ENCODE measurements around the gene CHSY3.

The CHSY3 gene

GRCh38 chr5:129909225-129909624 lies 5.0 kb downstream of the CHSY3 start:
- H3K9ac ChIP-seq (ENCODE audit: low read length) = no peak overlapping the region
- H3K27me3 ChIP-seq (ENCODE audit: control insufficient read depth, insufficient read depth, low read length) = peaks cover 32% of the 10 kb centered on the region
- H3K9me3 ChIP-seq (ENCODE audit: control insufficient read depth, low read length) = no peaks in the 10 kb centered on the region
- H3K36me3 ChIP-seq (ENCODE audit: control insufficient read depth, insufficient read depth, low read length) = no peaks in the 10 kb centered on the region
- H3K4me3 ChIP-seq (ENCODE audit: low read length) = no peak overlapping the region
- no peaks in the 10 kb centered on the region for H3K4me1 ChIP-seq (ENCODE audit: control insufficient read depth, insufficient read depth, low read length)

- Histone ChIP-seq H3K27me3 (ENCODE audit: control insufficient read depth, insufficient read depth, low read length) (peaks cover 3% of the 10 kb centered on the region), H3K9me3 (ENCODE audit: control insufficient read depth, low read length) (no peaks in the 10 kb centered on the region), H3K36me3 (ENCODE audit: control insufficient read depth, insufficient read depth, low read length) (no peaks in the 10 kb centered on the region), H3K4me3 (ENCODE audit: low read length) (no peak overlapping the region), H3K4me1 (ENCODE audit: control insufficient read depth, insufficient read depth, low read length) (no peaks in the 10 kb centered on the region), H3K9ac (ENCODE audit: low read length) (no peak overlapping the region)
Measured at GRCh38 chr5:129912601-129913255, 8.5 kb downstream of the CHSY3 start.

GRCh38 chr5:129915415-129915814 lies 11.2 kb downstream of the CHSY3 start:
- Histone ChIP-seq H3K9ac (ENCODE audit: low read length) (no peak overlapping the region), H3K4me3 (ENCODE audit: low read length) (no peak overlapping the region), H3K27me3 (ENCODE audit: control insufficient read depth, insufficient read depth, low read length) (no peaks in the 10 kb centered on the region), H3K4me1 (ENCODE audit: control insufficient read depth, insufficient read depth, low read length) (no peaks in the 10 kb centered on the region), H3K36me3 (ENCODE audit: control insufficient read depth, insufficient read depth, low read length) (no peaks in the 10 kb centered on the region), H3K9me3 (ENCODE audit: control insufficient read depth, low read length) (no peaks in the 10 kb centered on the region)

GRCh38 chr5:129917224-129917623 lies 13.0 kb downstream of the CHSY3 start:
- Histone ChIP-seq H3K4me3 (ENCODE audit: low read length) (no peak overlapping the region), H3K4me1 (ENCODE audit: control insufficient read depth, insufficient read depth, low read length) (no peaks in the 10 kb centered on the region)

GRCh38 chr5:129921204-129921603 lies 16.9 kb downstream of the CHSY3 start:
- Histone ChIP-seq H3K4me3 (ENCODE audit: low read length) (no peak overlapping the region), H3K27me3 (ENCODE audit: control insufficient read depth, insufficient read depth, low read length) (no peaks in the 10 kb centered on the region), H3K4me1 (ENCODE audit: control insufficient read depth, insufficient read depth, low read length) (no peaks in the 10 kb centered on the region), H3K9me3 (ENCODE audit: control insufficient read depth, low read length) (no peaks in the 10 kb centered on the region), H3K9ac (ENCODE audit: low read length) (no peak overlapping the region), H3K36me3 (ENCODE audit: control insufficient read depth, insufficient read depth, low read length) (no peaks in the 10 kb centered on the region)

More at GRCh38 chr5:129917224-129917623, 13.0 kb downstream of the CHSY3 start:
- Histone ChIP-seq H3K9ac (ENCODE audit: low read length) (no peak overlapping the region), H3K27me3 (ENCODE audit: control insufficient read depth, insufficient read depth, low read length) (no peaks in the 10 kb centered on the region), H3K36me3 (ENCODE audit: control insufficient read depth, insufficient read depth, low read length) (no peaks in the 10 kb centered on the region), H3K9me3 (ENCODE audit: control insufficient read depth, low read length) (no peaks in the 10 kb centered on the region)

- Histone ChIP-seq H3K27me3 (ENCODE audit: control insufficient read depth, insufficient read depth, low read length) (no peaks in the 10 kb centered on the region), H3K36me3 (ENCODE audit: control insufficient read depth, insufficient read depth, low read length) (no peaks in the 10 kb centered on the region), H3K4me1 (ENCODE audit: control insufficient read depth, insufficient read depth, low read length) (no peaks in the 10 kb centered on the region), H3K4me3 (ENCODE audit: low read length) (no peak overlapping the region), H3K9ac (ENCODE audit: low read length) (no peak overlapping the region), H3K9me3 (ENCODE audit: control insufficient read depth, low read length) (no peaks in the 10 kb centered on the region)
Measured at GRCh38 chr5:129930221-129930620, 26.0 kb downstream of the CHSY3 start.

- Histone ChIP-seq H3K9me3 (ENCODE audit: control insufficient read depth, low read length) (no peaks in the 10 kb centered on the region), H3K27me3 (ENCODE audit: control insufficient read depth, insufficient read depth, low read length) (no peaks in the 10 kb centered on the region), H3K36me3 (ENCODE audit: control insufficient read depth, insufficient read depth, low read length) (no peaks in the 10 kb centered on the region), H3K9ac (ENCODE audit: low read length) (no peak overlapping the region), H3K4me3 (ENCODE audit: low read length) (no peak overlapping the region), H3K4me1 (ENCODE audit: control insufficient read depth, insufficient read depth, low read length) (no peaks in the 10 kb centered on the region)
Measured at GRCh38 chr5:129935626-129936025, 31.4 kb downstream of the CHSY3 start.

- Histone ChIP-seq H3K4me3 (ENCODE audit: low read length) (no peak overlapping the region), H3K36me3 (ENCODE audit: control insufficient read depth, insufficient read depth, low read length) (no peaks in the 10 kb centered on the region), H3K27me3 (ENCODE audit: control insufficient read depth, insufficient read depth, low read length) (no peaks in the 10 kb centered on the region), H3K9me3 (ENCODE audit: control insufficient read depth, low read length) (no peaks in the 10 kb centered on the region), H3K9ac (ENCODE audit: low read length) (no peak overlapping the region), H3K4me1 (ENCODE audit: control insufficient read depth, insufficient read depth, low read length) (no peaks in the 10 kb centered on the region)
Measured at GRCh38 chr5:129938077-129938476, 33.8 kb downstream of the CHSY3 start.

GRCh38 chr5:129943936-129944335 lies 39.7 kb downstream of the CHSY3 start:
- Histone ChIP-seq H3K9me3 (ENCODE audit: control insufficient read depth, low read length) (no peaks in the 10 kb centered on the region), H3K4me3 (ENCODE audit: low read length) (no peak overlapping the region), H3K27me3 (ENCODE audit: control insufficient read depth, insufficient read depth, low read length) (no peaks in the 10 kb centered on the region), H3K9ac (ENCODE audit: low read length) (no peak overlapping the region), H3K36me3 (ENCODE audit: control insufficient read depth, insufficient read depth, low read length) (no peaks in the 10 kb centered on the region), H3K4me1 (ENCODE audit: control insufficient read depth, insufficient read depth, low read length) (no peaks in the 10 kb centered on the region)

- Histone ChIP-seq H3K9ac (ENCODE audit: low read length) (no peak overlapping the region), H3K9me3 (ENCODE audit: control insufficient read depth, low read length) (no peaks in the 10 kb centered on the region), H3K4me1 (ENCODE audit: control insufficient read depth, insufficient read depth, low read length) (no peaks in the 10 kb centered on the region), H3K27me3 (ENCODE audit: control insufficient read depth, insufficient read depth, low read length) (no peaks in the 10 kb centered on the region), H3K36me3 (ENCODE audit: control insufficient read depth, insufficient read depth, low read length) (no peaks in the 10 kb centered on the region), H3K4me3 (ENCODE audit: low read length) (no peak overlapping the region)
Measured at GRCh38 chr5:129945028-129945427, 40.8 kb downstream of the CHSY3 start.

GRCh38 chr5:129945774-129946270 lies 41.6 kb downstream of the CHSY3 start:
- Histone ChIP-seq H3K4me1 (ENCODE audit: control insufficient read depth, insufficient read depth, low read length) (no peaks in the 10 kb centered on the region), H3K4me3 (ENCODE audit: low read length) (no peak overlapping the region), H3K9ac (ENCODE audit: low read length) (no peak overlapping the region), H3K36me3 (ENCODE audit: control insufficient read depth, insufficient read depth, low read length) (no peaks in the 10 kb centered on the region), H3K9me3 (ENCODE audit: control insufficient read depth, low read length) (no peaks in the 10 kb centered on the region), H3K27me3 (ENCODE audit: control insufficient read depth, insufficient read depth, low read length) (no peaks in the 10 kb centered on the region)

- H3K4me3 ChIP-seq (ENCODE audit: low read length) = no peak overlapping the region
- no peaks in the 10 kb centered on the region for H3K4me1 ChIP-seq (ENCODE audit: control insufficient read depth, insufficient read depth, low read length)
- no peaks in the 10 kb centered on the region for H3K36me3 ChIP-seq (ENCODE audit: control insufficient read depth, insufficient read depth, low read length)
- no peaks in the 10 kb centered on the region for H3K9me3 ChIP-seq (ENCODE audit: control insufficient read depth, low read length)
- no peaks in the 10 kb centered on the region for H3K27me3 ChIP-seq (ENCODE audit: control insufficient read depth, insufficient read depth, low read length)
- H3K9ac ChIP-seq (ENCODE audit: low read length) = no peak overlapping the region
Measured at GRCh38 chr5:129951039-129951438, 46.8 kb downstream of the CHSY3 start.

GRCh38 chr5:129958581-129958980 lies 54.3 kb downstream of the CHSY3 start:
- H3K4me1 ChIP-seq (ENCODE audit: control insufficient read depth, insufficient read depth, low read length) = no peaks in the 10 kb centered on the region
- H3K27me3 ChIP-seq (ENCODE audit: control insufficient read depth, insufficient read depth, low read length) = no peaks in the 10 kb centered on the region
- no peaks in the 10 kb centered on the region for H3K9me3 ChIP-seq (ENCODE audit: control insufficient read depth, low read length)
- H3K36me3 ChIP-seq (ENCODE audit: control insufficient read depth, insufficient read depth, low read length) = no peaks in the 10 kb centered on the region
- no peak overlapping the region for H3K4me3 ChIP-seq (ENCODE audit: low read length)
- H3K9ac ChIP-seq (ENCODE audit: low read length) = no peak overlapping the region
